ENCODE data around the gene HM13. TPM values are rescaled to one million over a fixed set of nuclear protein-coding genes. Genes with fewer than 3 reads are reported as not detected.

The HM13 gene
- total and polyA plus RNA-seq, 3 donors from 2014 or later, result 68.7 to 97.5 (median 86.7) TPM

GRCh38 chr20:31508517-31509244 lies 5.6 kb upstream of the HM13 start:
- TF ChIP-seq POLR2A (IDR thresholded peaks at IDR 0.05), result no peak
- no peak for TF ChIP-seq CTCF (IDR thresholded peaks at IDR 0.05)
- WGBS, 2 donors, result 82 to 86% methylated on average over 5 of the region's 5 CpGs
- H3K9me3 ChIP-seq, result no peaks in the 10 kb centered on the region
- no peaks in the 10 kb centered on the region for H3K36me3 ChIP-seq (ENCODE audit: low read depth, missing control alignments)
- no peak overlapping the region for H3K4me3 ChIP-seq
- no peak overlapping the region for H3K27ac ChIP-seq
- no peak for DNase-seq
- intact Hi-C loops (cut with DNase I; ENCODE audit: low total_unique reads), result no loop called here
- H3K4me1 ChIP-seq, result no peaks in the 10 kb centered on the region
- no peaks in the 10 kb centered on the region for H3K27me3 ChIP-seq

GRCh38 chr20:31515072-31515774 lies 981 bp downstream of the HM13 start:
- no peak for DNase-seq
- TF ChIP-seq POLR2A (IDR thresholded peaks at IDR 0.05) (no peak), CTCF (IDR thresholded peaks at IDR 0.05) (no peak)
- no peaks in the 10 kb centered on the region for H3K9me3 ChIP-seq
- H3K4me1 ChIP-seq, result peaks cover 27% of the 10 kb centered on the region
- intact Hi-C loops (cut with DNase I; ENCODE audit: low total_unique reads), result no loop called here
- 5 to 8% methylated on average over 4 of the region's 4 CpGs for WGBS, 2 donors
- H3K36me3 ChIP-seq (ENCODE audit: low read depth, missing control alignments), result no peaks in the 10 kb centered on the region
- H3K27ac ChIP-seq, result peak overlapping the region in 1 of 2 donors; percentile 33
- peak overlapping the region; percentile 71 to 89 for H3K4me3 ChIP-seq
- H3K27me3 ChIP-seq, result no peaks in the 10 kb centered on the region

- intact Hi-C loops (cut with DNase I; ENCODE audit: low total_unique reads), result no loop called here
- no peak for TF ChIP-seq CTCF (IDR thresholded peaks at IDR 0.05)
- no peak for TF ChIP-seq POLR2A (IDR thresholded peaks at IDR 0.05)
- Histone ChIP-seq H3K27me3 (no peaks in the 10 kb centered on the region), H3K4me1 (peaks cover 27% of the 10 kb centered on the region), H3K9me3 (no peaks in the 10 kb centered on the region), H3K4me3 (no peak overlapping the region), H3K36me3 (ENCODE audit: low read depth, missing control alignments) (no peaks in the 10 kb centered on the region), H3K27ac (no peak overlapping the region)
- WGBS, 2 donors, result 75 to 82% methylated on average over 3 of the region's 3 CpGs
- DNase-seq, result no peak
Measured at GRCh38 chr20:31515775-31516107, 1.5 kb downstream of the HM13 start.

- intact Hi-C loops (cut with DNase I; ENCODE audit: low total_unique reads), result no loop called here
- H3K27me3 ChIP-seq, result no peaks in the 10 kb centered on the region
- H3K36me3 ChIP-seq (ENCODE audit: low read depth, missing control alignments), result no peaks in the 10 kb centered on the region
- H3K27ac ChIP-seq, result no peak overlapping the region
- no peak overlapping the region for H3K4me3 ChIP-seq
- no peak for DNase-seq
- H3K4me1 ChIP-seq, result peaks cover 27% of the 10 kb centered on the region
- no peaks in the 10 kb centered on the region for H3K9me3 ChIP-seq
- no peak for TF ChIP-seq POLR2A (IDR thresholded peaks at IDR 0.05)
- no peak for TF ChIP-seq CTCF (IDR thresholded peaks at IDR 0.05)
- 82 to 83% methylated on average over 4 of the region's 4 CpGs for WGBS, 2 donors
Measured at GRCh38 chr20:31516166-31516565, 1.9 kb downstream of the HM13 start.

All from testis (tissue), 3 donors.